K562 (cell line): ENCODE data around the gene SUSD3. TPM values are rescaled to one million over a fixed set of nuclear protein-coding genes. Genes with fewer than 3 reads are reported as not detected.
A peak's percentile ranks its signal among the peaks of the same experiment; 100 is the strongest.

Experiments used
- ARID1B ChIP-seq: fragments of 450-650 bp; IDR thresholded peaks from 2 replicates; pipeline ENCODE4 v1.6.1; 2016; ENCODE audit warnings: antibody characterized with exemption, mild to moderate bottlenecking, inconsistent platforms
- ATF3 ChIP-seq, 2 experiments: fragments of 450-650 bp in 1 of 2; sonication (generic) in 1 of 2; formaldehyde crosslinking in 1 of 2; IDR thresholded peaks in 1 of 2; conservative IDR thresholded peaks in 1 of 2; 2 replicates each; pipeline versions ENCODE4 v1.6.1 to v1.8.1; 2016 to 2023; ENCODE audit warnings: mild to moderate bottlenecking in 2 of 2, moderate library complexity in 2 of 2, inconsistent platforms in 1 of 2, missing genetic modification reagents in 1 of 2
- CTBP1 ChIP-seq: fragments of 450-650 bp; IDR thresholded peaks from 2 replicates; pipeline ENCODE4 v1.6.1; 2016; ENCODE audit warnings: borderline replicate concordance
- DPF2 ChIP-seq: fragments of 450-650 bp; IDR thresholded peaks from 2 replicates; pipeline ENCODE4 v1.6.1; 2016
- FOS ChIP-seq: IDR thresholded peaks from 3 replicates; pipeline ENCODE4 v1.6.1; 2011; ENCODE audit not compliant: insufficient read length; ENCODE audit errors: extremely low read depth
- HDAC3 ChIP-seq: fragments of 450-650 bp; IDR thresholded peaks from 2 replicates; pipeline ENCODE4 v1.6.1; 2018; ENCODE audit warnings: borderline replicate concordance, mild to moderate bottlenecking, moderate library complexity; ENCODE audit not compliant: partially characterized antibody
- JUND ChIP-seq, 2 experiments: IDR thresholded peaks; 2 replicates in 1 of 2; 3 replicates in 1 of 2; pipeline ENCODE4 v1.6.1; 2011; ENCODE audit warnings: borderline replicate concordance in 2 of 2, low read depth in 2 of 2, low read length in 2 of 2, improper control_type of control experiment in 1 of 2, missing biosample characterization in 1 of 2, missing genetic modification characterization in 1 of 2, missing genetic modification reagents in 1 of 2
- MYNN ChIP-seq, 2 experiments: sonication (generic); formaldehyde crosslinking in 1 of 2; IDR thresholded peaks; 2 replicates each; pipeline versions ENCODE4 v1.5.0 to v1.6.1; 2016 to 2020; ENCODE audit warnings: antibody characterized with exemption in 1 of 2, missing genetic modification reagents in 1 of 2
- NFE2 ChIP-seq: IDR thresholded peaks from 2 replicates; pipeline ENCODE4 v1.6.1; 2014; ENCODE audit warnings: antibody characterized with exemption, low read depth
- RBM14 ChIP-seq: fragments of 200-400 bp; formaldehyde crosslinking; IDR thresholded peaks from 2 replicates; pipeline ENCODE4 v1.6.1; 2018; ENCODE audit warnings: low read depth, mild to moderate bottlenecking, low read length, moderate library complexity, borderline replicate concordance; ENCODE audit not compliant: insufficient read depth
- THAP12 ChIP-seq: fragments of 250-450 bp; sonication (Bioruptor Pico); IDR thresholded peaks from 2 replicates; pipeline ENCODE4 v1.9.0; 2021; ENCODE audit warnings: mild to moderate bottlenecking, inconsistent platforms
- TOE1 ChIP-seq, 2 experiments: fragments of 450-650 bp in 1 of 2; sonication (generic) in 1 of 2; formaldehyde crosslinking in 1 of 2; IDR thresholded peaks; 2 replicates each; pipeline versions ENCODE4 v1.7.1 to v1.8.0; 2016 to 2022; ENCODE audit warnings: borderline replicate concordance in 2 of 2, mild to moderate bottlenecking in 2 of 2, antibody characterized with exemption in 1 of 2, inconsistent platforms in 1 of 2, low read depth in 1 of 2, missing genetic modification reagents in 1 of 2, moderate library complexity in 1 of 2
- ZBTB7A ChIP-seq: IDR thresholded peaks from 2 replicates; pipeline ENCODE4 v1.6.1; 2011; ENCODE audit warnings: low read depth, mild to moderate bottlenecking, low read length, moderate library complexity, borderline replicate concordance; ENCODE audit not compliant: control insufficient read depth
- polyA plus RNA-seq, 8 experiments: library from polyadenylated mRNA; depleted of rRNA in 4 of 8; stranded (reverse) in 5 of 8; unstranded in 3 of 8; fragments of >200 nt; fragmentation: Nextera tagmentation in 2 of 8; fragmentation: Illumina TruSeq in 1 of 8; extraction: Ambion mirVana in 2 of 8; extraction: Trizol in 1 of 8; gene quantifications; 2 replicates each; pipeline versions ENCODE4 v1.2.1 to v1.2.3, GENCODE V29; 2011 to 2014; ENCODE audit warnings: inconsistent platforms in 1 of 8, missing spikeins in 1 of 8
- total RNA-seq, 7 experiments: library from RNA; depleted of rRNA in 6 of 7; stranded (reverse); fragments of >200 nt in 6 of 7; fragmentation: Illumina TruSeq in 2 of 7; extraction: Trizol in 2 of 7; gene quantifications; 2 replicates each; pipeline versions ENCODE4 v1.2.1 to v1.2.3, GENCODE V29; 2011 to 2021; ENCODE audit warnings: low replicate concordance in 1 of 7
- TF ChIP-seq, protein P1 (sequence below): sonication (generic); formaldehyde crosslinking; IDR thresholded peaks from 2 replicates; pipeline ENCODE4 v1.9.0; 2022; ENCODE audit warnings: mild to moderate bottlenecking, missing genetic modification reagents
- TF ChIP-seq, protein P2 (sequence below): sonication (generic); formaldehyde crosslinking; IDR thresholded peaks from 2 replicates; pipeline ENCODE4 v1.8.0; 2022; ENCODE audit warnings: missing genetic modification reagents, mild to moderate bottlenecking, moderate library complexity, borderline replicate concordance

SUSD3 gene
- total and polyA plus RNA-seq, 9 of the 15 experiments (the other 6 are each of a cell fraction or from before 2014, with no cell fraction given), result 1.3 to 21.7 (median 11.4) TPM

DNA sequence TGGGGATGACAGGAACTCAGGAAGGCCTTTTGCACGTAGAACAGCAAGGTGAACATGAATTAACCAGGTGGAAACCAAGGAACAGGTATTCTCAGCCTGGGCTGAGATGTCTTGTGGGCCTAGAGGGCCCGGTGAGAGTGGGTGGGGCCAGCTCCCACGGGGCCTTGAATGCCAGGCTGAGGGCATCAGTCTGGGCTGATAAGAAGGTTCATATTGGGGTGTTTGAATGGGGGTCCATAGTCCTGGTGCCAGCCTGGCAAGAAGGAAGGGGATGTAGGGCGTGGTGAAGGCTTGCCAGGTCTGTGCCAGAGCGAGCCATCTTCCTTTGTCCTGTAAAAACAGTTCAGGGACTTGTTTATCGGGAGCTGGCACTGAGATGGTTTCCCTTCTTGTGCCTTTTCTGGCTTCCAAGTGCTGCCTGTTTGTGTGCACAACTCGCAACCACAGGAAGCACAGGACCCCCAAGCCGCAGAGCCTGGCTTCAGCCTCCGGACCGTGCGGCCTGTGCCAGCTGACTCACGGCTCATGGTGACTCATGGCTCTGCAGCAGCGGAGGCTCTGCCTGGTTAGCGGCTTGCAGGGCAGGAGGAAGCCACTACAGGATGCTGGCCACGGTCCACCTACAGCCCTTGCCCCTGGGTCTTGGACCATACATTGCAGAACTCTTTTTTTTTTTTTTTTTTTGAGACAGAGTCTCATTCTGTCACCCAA is 39.9 kb downstream of the SUSD3 start (continued):
- TF ChIP-seq NFE2 (peak; percentile 62), MYNN (IDR thresholded peaks at IDR 0.05) (peak; percentile 57; the same call in 1 of the 2 replicates), MYNN (CRISPR knock-in tag; IDR thresholded peaks at IDR 0.05) (no peak), JUND (IDR thresholded peaks at IDR 0.05; ENCODE audit: borderline replicate concordance, low read depth, low read length) (peak; percentile 87), JUND (tag; IDR thresholded peaks at IDR 0.05; ENCODE audit: borderline replicate concordance, low read depth, low read length) (peak; percentile 67; the same call in 2 of the 3 replicates), THAP12 (CRISPR knock-in tag) (no peak), RBM14 (no peak), TOE1 (IDR thresholded peaks at IDR 0.05; ENCODE audit: borderline replicate concordance) (no peak), TOE1 (CRISPR knock-in tag; IDR thresholded peaks at IDR 0.05; ENCODE audit: borderline replicate concordance, low read depth) (no peak), ARID1B (peak; percentile 63), FOS (peak; percentile 50), HDAC3 (no peak), ZBTB7A (peak; percentile 65; the same call in 1 of the 2 replicates), CTBP1 (0 out of 2 replicates have a peak, but pooled peaks have one; percentile 21), ATF3 (IDR thresholded peaks at IDR 0.05) (peak; percentile 91), ATF3 (CRISPR knock-in tag; conservative IDR thresholded peaks at IDR 0.05) (no peak), DPF2 (peak; percentile 57)
- TF ChIP-seq, protein P1, sequence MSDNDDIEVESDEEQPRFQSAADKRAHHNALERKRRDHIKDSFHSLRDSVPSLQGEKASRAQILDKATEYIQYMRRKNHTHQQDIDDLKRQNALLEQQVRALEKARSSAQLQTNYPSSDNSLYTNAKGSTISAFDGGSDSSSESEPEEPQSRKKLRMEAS (CRISPR knock-in tag), result peak; percentile 62; the same call in 1 of the 2 replicates
- TF ChIP-seq, protein P2, sequence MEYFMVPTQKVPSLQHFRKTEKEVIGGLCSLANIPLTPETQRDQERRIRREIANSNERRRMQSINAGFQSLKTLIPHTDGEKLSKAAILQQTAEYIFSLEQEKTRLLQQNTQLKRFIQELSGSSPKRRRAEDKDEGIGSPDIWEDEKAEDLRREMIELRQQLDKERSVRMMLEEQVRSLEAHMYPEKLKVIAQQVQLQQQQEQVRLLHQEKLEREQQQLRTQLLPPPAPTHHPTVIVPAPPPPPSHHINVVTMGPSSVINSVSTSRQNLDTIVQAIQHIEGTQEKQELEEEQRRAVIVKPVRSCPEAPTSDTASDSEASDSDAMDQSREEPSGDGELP, result peak; percentile 93
